KBM-7 (cell line): ENCODE data around the gene RASIP1.
A peak's percentile ranks its signal among the peaks of the same experiment; 100 is the strongest.

ENCODE experiments used
- DNase-seq: peaks from one replicate; pipeline ENCODE4 v3.0.0-alpha.2; 2015
- in situ Hi-C: fragments of 300-500 bp; cut with MboI; formaldehyde crosslinking; loops from 2 replicates; pipeline ENCODE4 v1.14.3; 2020; ENCODE audit warnings: low sequenced_read_pairs, low pct_unique_long_range_greater_than_20kb, mixed read lengths

The RASIP1 gene

GRCh38 chr19:48757089-48757675 is 16.8 kb upstream of the RASIP1 start:
- in situ Hi-C loops: no loop called here
- DNase-seq: no peak

DNA sequence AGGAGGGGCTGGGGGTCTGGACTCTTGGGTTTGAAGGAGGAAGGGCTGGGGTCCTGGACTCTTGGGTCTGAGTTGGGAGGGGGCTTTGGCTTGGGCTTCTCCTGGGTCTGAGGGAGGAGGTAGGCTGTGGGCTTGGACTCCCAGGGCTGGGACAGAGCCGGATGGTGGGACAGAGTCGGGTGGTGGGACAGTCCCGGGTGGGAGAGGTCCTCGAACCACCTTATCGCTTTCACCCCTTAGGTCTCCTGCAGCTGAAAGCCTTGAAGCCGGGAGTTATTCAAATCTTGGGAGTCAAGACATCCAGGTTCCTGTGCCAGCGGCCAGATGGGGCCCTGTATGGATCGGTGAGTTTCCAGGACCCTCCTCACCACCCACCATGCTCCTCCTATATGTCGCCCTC is 16.3 kb upstream of the RASIP1 start:
- in situ Hi-C loops: no loop called here
- no peak for DNase-seq

- in situ Hi-C loops: no loop called here
- DNase-seq: no peak
Measured at GRCh38 chr19:48756212-48756611, 15.8 kb upstream of the RASIP1 start.

DNA sequence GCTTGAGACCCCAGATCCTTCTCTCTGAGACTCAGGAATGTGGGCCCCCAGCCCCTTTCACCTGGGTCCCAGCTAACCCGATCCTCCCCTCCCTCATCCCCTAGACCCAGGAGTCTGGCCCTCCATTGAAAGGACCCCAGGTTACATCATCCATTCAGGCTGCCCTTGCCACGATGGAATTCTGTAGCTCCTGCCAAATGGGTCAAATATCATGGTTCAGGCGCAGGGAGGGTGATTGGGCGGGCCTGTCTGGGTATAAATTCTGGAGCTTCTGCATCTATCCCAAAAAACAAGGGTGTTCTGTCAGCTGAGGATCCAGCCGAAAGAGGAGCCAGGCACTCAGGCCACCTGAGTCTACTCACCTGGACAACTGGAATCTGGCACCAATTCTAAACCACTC is 15.4 kb upstream of the RASIP1 start:
- in situ Hi-C loops: no loop called here
- no peak for DNase-seq

DNA sequence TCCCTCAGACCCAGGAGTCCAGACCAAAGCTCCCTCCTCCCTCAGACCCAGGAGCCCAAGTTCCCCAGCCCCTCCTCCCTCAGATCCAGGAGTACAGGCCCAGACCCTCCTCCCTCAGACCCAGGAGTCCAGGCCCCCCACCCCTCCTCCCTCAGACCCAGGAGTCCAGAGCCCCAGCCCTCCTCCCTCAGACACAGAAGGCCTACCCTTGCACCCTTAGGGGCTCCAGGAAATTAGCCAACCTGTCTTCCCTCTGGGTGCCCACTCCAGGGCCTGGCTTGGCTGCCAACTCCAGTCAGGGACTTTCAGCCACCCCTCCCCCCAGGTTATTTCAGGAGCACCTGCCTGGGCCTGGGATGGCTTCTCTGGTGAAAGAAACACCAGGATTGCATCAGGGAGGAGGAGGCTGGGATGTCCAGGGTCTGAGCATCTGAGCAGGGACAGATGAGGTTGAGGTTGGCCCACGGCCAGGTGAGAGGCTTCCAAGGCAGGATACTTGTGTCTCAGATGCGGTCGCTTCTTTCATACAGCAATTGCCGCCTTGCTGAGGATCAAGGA is 14.8 kb upstream of the RASIP1 start, which contains the start of gene FGF21:
Gene FGF21 (plus strand): TSS at position 441 of the 558 bp plus-strand sequence. CDS start 713 bp downstream, outside the sequence.
- DNase-seq: no peak
- in situ Hi-C loops: no loop called here

DNA sequence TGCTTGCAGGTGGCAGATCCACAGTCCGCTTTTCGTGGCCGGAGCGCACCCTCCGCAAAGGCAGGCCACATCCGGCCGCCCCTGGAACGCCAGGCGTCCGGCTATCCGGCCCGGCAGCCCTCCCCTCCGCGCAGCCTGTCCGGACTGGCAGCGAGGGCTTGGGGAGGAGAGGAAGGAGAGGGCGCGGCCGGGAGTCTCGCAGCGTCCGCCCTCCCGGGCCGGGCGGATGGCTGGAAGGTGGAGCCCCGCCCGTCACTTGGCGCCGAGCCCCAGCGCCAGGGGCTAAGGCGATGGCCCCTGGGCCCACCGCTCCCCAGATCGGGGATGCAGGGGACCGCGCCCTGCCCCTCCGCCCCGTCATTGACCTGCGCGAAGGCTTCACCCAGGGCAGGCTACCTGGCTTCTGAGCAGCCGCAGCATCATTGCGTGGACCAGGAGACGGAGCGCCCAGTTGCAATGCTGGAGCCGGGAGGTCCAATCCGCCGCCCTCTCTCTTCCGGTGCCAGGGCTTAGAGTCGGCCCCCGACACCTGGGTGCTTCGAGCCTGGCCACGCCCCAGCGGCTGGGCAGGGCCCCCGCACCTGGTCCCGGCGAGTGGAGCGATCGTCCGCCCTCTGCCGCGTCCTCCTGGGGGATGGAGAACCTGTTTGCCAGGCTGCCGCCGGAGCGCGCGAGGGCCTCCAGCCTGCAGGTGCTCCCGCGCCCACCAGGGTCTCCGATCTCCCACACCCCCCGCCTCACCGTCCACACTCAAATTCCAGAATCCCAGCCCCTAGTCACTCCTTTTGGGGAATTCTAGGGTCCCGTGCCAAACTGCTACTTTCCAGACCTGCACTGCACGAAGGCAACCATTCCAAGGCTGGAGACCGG is 12.3 kb upstream of the RASIP1 start, which contains the start of gene FUT1:
Gene FUT1 (minus strand): TSS at position 146 of the 870 bp plus-strand sequence. CDS start 1,360 bp downstream, outside the sequence.
- in situ Hi-C loops: no loop called here
- peak; percentile 55 for DNase-seq

DNA sequence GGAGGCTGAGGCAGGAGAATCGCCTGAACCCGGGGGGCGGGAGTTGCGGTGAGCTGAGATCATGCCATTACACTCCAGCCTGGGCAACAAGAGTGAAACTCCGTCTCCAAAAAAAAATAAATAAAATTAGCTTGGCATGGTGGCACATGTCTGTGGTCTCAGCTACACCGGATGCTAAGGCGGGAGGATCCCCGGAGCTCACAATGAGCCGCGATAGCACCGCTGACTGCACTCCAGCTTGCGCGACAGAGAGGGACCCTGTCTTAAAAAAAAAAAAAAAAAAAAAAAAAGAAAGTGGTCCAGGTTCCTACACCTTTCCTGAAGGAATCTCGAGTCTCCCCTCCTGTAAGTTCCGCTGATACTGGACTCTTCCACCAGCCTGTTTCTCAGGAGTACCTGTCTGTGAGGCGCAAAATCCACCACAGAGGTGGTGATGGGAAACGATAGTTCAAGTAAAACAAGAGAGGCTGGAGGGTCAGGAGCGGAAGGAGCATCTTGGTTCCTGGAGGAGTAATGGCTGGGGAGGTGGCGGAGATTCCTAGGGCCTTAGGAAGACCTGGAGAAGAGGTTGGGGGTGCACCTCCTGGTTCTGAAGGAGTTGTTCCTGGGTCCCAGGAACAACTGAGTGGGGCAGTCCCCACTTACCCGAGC is 11.6 kb upstream of the RASIP1 start:
- in situ Hi-C loops: no loop called here
- DNase-seq: no peak

- in situ Hi-C loops: no loop called here
- peak; percentile 67 for DNase-seq
Measured at GRCh38 chr19:48750771-48751504, 10.5 kb upstream of the RASIP1 start.

DNA sequence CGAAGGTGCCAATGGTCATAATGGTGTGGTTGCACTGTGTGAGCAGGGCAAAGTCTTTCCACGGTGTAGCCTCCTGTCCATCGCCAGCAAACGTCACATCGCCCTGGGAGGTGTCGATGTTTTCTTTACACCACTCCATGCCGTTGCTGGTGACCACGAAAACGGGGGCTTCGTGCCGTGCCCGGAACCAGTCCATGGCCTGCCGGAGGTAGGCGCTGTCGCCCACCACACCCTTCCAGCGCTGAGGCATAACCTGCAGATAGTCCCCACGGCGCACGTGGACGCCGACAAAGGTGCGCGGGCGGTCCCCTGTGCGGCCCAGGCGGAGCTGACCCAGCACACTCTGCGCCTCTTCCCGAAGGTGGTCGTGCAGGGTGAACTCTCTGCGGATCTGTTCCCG is 9.9 kb upstream of the RASIP1 start:
- in situ Hi-C loops: no loop called here

GRCh38 chr19:48749571-48750198 is 9.3 kb upstream of the RASIP1 start:
- no peak for DNase-seq
- in situ Hi-C loops: no loop called here

More for the DNA sequence above, 9.9 kb upstream of the RASIP1 start:
- no peak for DNase-seq

- DNase-seq: no peak
- in situ Hi-C loops: no loop called here
Measured at GRCh38 chr19:48746738-48747575, 6.5 kb upstream of the RASIP1 start, which contains the start of gene IZUMO1. IZUMO1 (minus strand) TSS chr19:48746909; CDS start chr19:48745859, 1,050 bp downstream.

GRCh38 chr19:48746110-48746509 is 5.7 kb upstream of the RASIP1 start:
- DNase-seq: no peak
- in situ Hi-C loops: no loop called here

DNA sequence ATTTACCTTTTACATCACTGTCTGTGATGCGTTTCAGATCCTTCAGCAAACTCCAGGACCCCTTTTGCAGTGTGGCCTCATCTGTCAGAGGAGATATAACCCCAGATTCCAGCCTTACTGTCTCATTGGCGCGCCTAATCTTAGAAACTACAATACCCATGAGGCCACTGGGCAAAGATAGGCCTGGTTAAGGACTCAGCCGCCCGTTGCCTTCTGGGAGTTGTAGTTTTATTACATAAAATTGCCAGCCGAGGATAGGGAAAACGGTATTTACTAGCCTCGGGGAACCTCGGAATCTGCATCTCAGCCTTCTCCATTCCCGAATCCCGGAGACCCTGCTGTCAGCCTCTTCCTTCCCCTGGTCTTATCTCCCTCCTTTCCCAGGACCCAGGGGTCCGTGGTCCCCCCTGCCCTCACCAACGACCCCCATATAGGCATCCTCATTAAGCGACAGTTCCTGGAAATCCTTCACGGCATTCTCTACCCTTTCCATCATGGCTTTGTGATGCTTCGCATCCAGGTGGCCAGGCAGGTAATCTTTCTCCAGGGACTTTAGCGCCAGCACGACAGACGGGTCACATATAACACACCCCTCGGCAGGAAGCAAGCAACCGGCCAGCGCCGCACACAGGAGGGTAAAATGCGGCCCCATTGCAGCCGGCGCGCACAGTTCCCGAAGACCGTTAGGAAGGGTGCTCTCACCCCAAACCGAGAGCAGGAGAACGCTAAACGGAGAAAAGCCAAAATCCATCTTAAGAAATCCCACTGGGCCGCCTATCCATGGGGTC is 5.0 kb upstream of the RASIP1 start:
- in situ Hi-C loops: no loop called here
- DNase-seq: peak; percentile 55

GRCh38 chr19:48742096-48742495 is 1.7 kb upstream of the RASIP1 start:
- in situ Hi-C loops: no loop called here
- no peak for DNase-seq

DNA sequence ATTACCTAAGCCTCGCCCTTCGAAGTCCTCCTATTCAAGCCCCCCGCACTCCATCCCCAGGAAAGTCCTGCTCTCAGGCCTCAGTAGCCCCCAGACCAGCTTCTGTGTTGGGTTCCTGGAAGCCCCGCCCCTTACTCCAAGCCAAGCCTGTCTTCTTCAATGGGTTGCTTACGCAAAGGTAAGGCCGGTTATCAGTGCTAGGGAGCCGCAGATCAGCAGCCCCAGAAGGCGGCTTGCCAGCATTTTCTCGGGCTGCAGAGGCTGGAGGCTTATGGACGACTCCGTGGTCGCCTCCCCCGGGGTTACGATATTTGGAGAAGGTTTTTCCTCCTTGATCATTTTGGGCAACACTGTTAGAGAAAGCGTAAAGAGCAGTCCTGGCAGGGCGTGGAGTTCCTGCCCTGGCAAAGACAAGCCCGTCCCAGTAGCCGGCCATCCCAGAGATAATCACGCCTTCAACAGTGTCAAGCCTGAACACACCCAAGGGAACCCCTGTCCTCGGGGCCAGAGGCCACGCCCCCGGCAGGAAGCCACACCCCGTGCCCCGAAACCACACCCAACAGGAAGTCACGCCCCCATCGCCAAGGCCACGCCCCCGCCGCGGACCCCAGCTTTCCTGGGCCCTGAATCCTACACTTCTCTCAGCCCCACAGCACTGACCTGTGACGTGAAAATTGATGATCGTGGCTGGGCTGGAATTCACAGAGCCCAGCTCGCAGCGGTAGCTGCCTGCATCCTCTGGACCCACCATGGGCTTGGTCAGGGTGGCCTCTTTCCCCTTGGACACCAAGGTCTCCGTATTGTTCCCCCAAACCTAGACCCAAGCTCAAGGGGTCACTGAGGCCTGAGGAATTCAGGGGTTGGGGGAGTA is 954 bp upstream of the RASIP1 start:
- in situ Hi-C loops: no loop called here
- DNase-seq: peak; percentile 33
